H1 (cell line): ENCODE results near the gene TBX15. TPM values are rescaled to one million over a fixed set of nuclear protein-coding genes. Genes with fewer than 3 reads are reported as not detected.

ENCODE experiments used
- CTCF ChIA-PET: fragments of 300-600 bp; sonication (Branson Sonifier 250); formaldehyde crosslinking; loops from one replicate; lab custom pipeline; 2021; ENCODE audit not compliant: partially characterized antibody; lab: Charles Lee
- POLR2A ChIA-PET: fragments of 300-600 bp; sonication (Branson Sonifier 250); formaldehyde crosslinking; loops from one replicate; lab custom pipeline; 2021; ENCODE audit warnings: inconsistent platforms; ENCODE audit not compliant: partially characterized antibody; lab: Charles Lee
- DNase-seq, 2 experiments: peaks; one replicate each; pipeline versions ENCODE4 v3.0.0 to v3.0.0-alpha.2; 2010 to 2022; ENCODE audit warnings: low spot score in 2 of 2, low read depth in 1 of 2, mixed read lengths in 1 of 2
- FAIRE-seq: peaks from 2 replicates; lab custom pipeline; 2011; peaks lifted over from hg19 to GRCh38; lab: Jason Lieb, UNC
- H2AFZ ChIP-seq: 2 replicates; pipeline ENCODE4 v1.8.1; 2012; ENCODE audit warnings: low read length, inconsistent platforms
- H2AK5ac ChIP-seq: 2 replicates; pipeline ENCODE4 v1.6.1; 2013; ENCODE audit warnings: low read depth, low read length
- H2BK120ac ChIP-seq: replicated peaks from 2 replicates; pipeline ENCODE3; 2013; ENCODE audit warnings: low read depth, low read length, inconsistent platforms
- H2BK12ac ChIP-seq: 2 replicates; pipeline ENCODE4 v1.6.1; 2013; ENCODE audit warnings: low read depth, low read length
- H2BK15ac ChIP-seq: 2 replicates; pipeline ENCODE4 v1.6.1; 2013; ENCODE audit warnings: low read length
- H2BK20ac ChIP-seq: 2 replicates; pipeline ENCODE4 v1.6.1; 2013; ENCODE audit warnings: low read length
- H2BK5ac ChIP-seq: 2 replicates; pipeline ENCODE4 v1.6.1; 2013; ENCODE audit warnings: low read depth, low read length
- H3K14ac ChIP-seq: 2 replicates; pipeline ENCODE4 v1.6.1; 2013; ENCODE audit warnings: inconsistent platforms; ENCODE audit not compliant: insufficient read length
- H3K18ac ChIP-seq: 2 replicates; pipeline ENCODE4 v1.6.1; 2013; ENCODE audit warnings: low read length; ENCODE audit errors: extremely low read depth
- H3K23ac ChIP-seq: 2 replicates; pipeline ENCODE4 v1.6.1; 2013; ENCODE audit warnings: inconsistent platforms; ENCODE audit not compliant: insufficient read length
- H3K23me2 ChIP-seq: 2 replicates; pipeline ENCODE4 v1.6.1; 2013; ENCODE audit warnings: low read depth, low read length
- H3K27ac ChIP-seq: 2 replicates; pipeline ENCODE4 v1.6.1; 2011; ENCODE audit warnings: low read depth, low read length, inconsistent platforms
- H3K27me3 ChIP-seq, 4 experiments: replicated peaks in 1 of 4; 1 replicate in 1 of 4; 2 replicates in 3 of 4; pipeline versions ENCODE4 v1.6.1 to v1.8.1; 2011 to 2013; ENCODE audit warnings: low read length in 3 of 4, mild to moderate bottlenecking in 3 of 4, inconsistent platforms in 2 of 4, mixed read lengths in 2 of 4, moderate library complexity in 1 of 4; ENCODE audit not compliant: control insufficient read depth in 3 of 4, insufficient read depth in 3 of 4; ENCODE audit errors: extremely low read depth in 1 of 4
- H3K36me3 ChIP-seq, 4 experiments: 2 replicates each; pipeline versions ENCODE4 v1.6.1 to v1.8.1; 2011 to 2013; ENCODE audit warnings: mild to moderate bottlenecking in 4 of 4, low read length in 3 of 4, moderate library complexity in 2 of 4, control low read depth in 1 of 4, inconsistent platforms in 1 of 4; ENCODE audit not compliant: insufficient read depth in 4 of 4, control insufficient read depth in 2 of 4
- H3K4ac ChIP-seq: replicated peaks from 2 replicates; pipeline ENCODE3; 2013; ENCODE audit warnings: low read length, low read depth, mixed read lengths, inconsistent platforms; ENCODE audit not compliant: insufficient read length
- H3K4me1 ChIP-seq, 4 experiments: replicated peaks in 1 of 4; 1 replicate in 1 of 4; 2 replicates in 3 of 4; pipeline versions ENCODE4 v1.6.1 to v1.8.1; 2011 to 2013; ENCODE audit warnings: low read length in 3 of 4, inconsistent platforms in 2 of 4, mixed read lengths in 1 of 4; ENCODE audit not compliant: insufficient read depth in 4 of 4, control insufficient read depth in 3 of 4
- H3K4me2 ChIP-seq, 2 experiments: 2 replicates each; pipeline versions ENCODE4 v1.6.1 to v1.8.1; 2011 to 2013; ENCODE audit warnings: low read depth in 2 of 2, low read length in 2 of 2, control low read depth in 1 of 2, inconsistent platforms in 1 of 2, mild to moderate bottlenecking in 1 of 2; ENCODE audit not compliant: insufficient read depth in 1 of 2
- H3K4me3 ChIP-seq, 4 experiments: fragments of 200-600, 300-600 bp in 1 of 4; sonication (generic), shearing (Covaris generic), sonication (Bioruptor Twin) in 1 of 4; 2 replicates each; pipeline versions ENCODE4 v1.5.1 to v1.8.1; 2011 to 2016; ENCODE audit warnings: low read length in 4 of 4, low read depth in 3 of 4, control low read depth in 2 of 4, inconsistent platforms in 2 of 4, mild to moderate bottlenecking in 2 of 4, mixed read lengths in 1 of 4, moderate library complexity in 1 of 4; ENCODE audit not compliant: insufficient read depth in 2 of 4; ENCODE audit errors: extremely low read depth in 1 of 4
- H3K56ac ChIP-seq: replicated peaks from 2 replicates; pipeline ENCODE3; 2013; ENCODE audit warnings: low read depth, mild to moderate bottlenecking, mixed read lengths, low read length, inconsistent platforms; ENCODE audit not compliant: insufficient read length
- H3K79me1 ChIP-seq: 2 replicates; pipeline ENCODE4 v1.6.1; 2013; ENCODE audit warnings: low read depth, low read length, control low read depth
- H3K79me2 ChIP-seq, 2 experiments: 2 replicates each; pipeline versions ENCODE4 v1.6.1 to v1.8.1; 2012 to 2013; ENCODE audit warnings: low read length in 2 of 2, mild to moderate bottlenecking in 2 of 2, inconsistent platforms in 1 of 2; ENCODE audit not compliant: insufficient read depth in 2 of 2, control insufficient read depth in 1 of 2
- H3K9ac ChIP-seq, 4 experiments: replicated peaks in 1 of 4; 1 replicate in 1 of 4; 2 replicates in 3 of 4; pipeline versions ENCODE4 v1.6.1 to v1.8.1; 2011 to 2013; ENCODE audit warnings: low read depth in 3 of 4, low read length in 3 of 4, control low read depth in 2 of 4, mild to moderate bottlenecking in 2 of 4, moderate library complexity in 2 of 4, inconsistent platforms in 1 of 4; ENCODE audit errors: extremely low read depth in 1 of 4
- H3K9me3 ChIP-seq, 2 experiments: 2 replicates each; pipeline versions ENCODE4 v1.6.1 to v1.8.1; 2012 to 2013; ENCODE audit warnings: mild to moderate bottlenecking in 2 of 2, moderate library complexity in 2 of 2, control low read depth in 1 of 2, inconsistent platforms in 1 of 2, low read depth in 1 of 2, low read length in 1 of 2, mixed read lengths in 1 of 2; ENCODE audit not compliant: insufficient read depth in 2 of 2
- H4K20me1 ChIP-seq, 2 experiments: replicated peaks in 1 of 2; 2 replicates each; pipeline versions ENCODE3 to v1.8.1; 2011 to 2013; ENCODE audit warnings: inconsistent platforms in 2 of 2, low read length in 2 of 2, mild to moderate bottlenecking in 1 of 2; ENCODE audit not compliant: insufficient read depth in 2 of 2, control insufficient read depth in 1 of 2
- H4K5ac ChIP-seq: 2 replicates; pipeline ENCODE4 v1.6.1; 2013; ENCODE audit warnings: low read length, low read depth, mixed read lengths, inconsistent platforms; ENCODE audit not compliant: insufficient read length
- H4K8ac ChIP-seq: 2 replicates; pipeline ENCODE4 v1.8.0; 2013; ENCODE audit warnings: mild to moderate bottlenecking, moderate library complexity, low read length, inconsistent platforms; ENCODE audit not compliant: insufficient read depth; ENCODE audit errors: extremely low read depth
- H4K91ac ChIP-seq: replicated peaks from 2 replicates; pipeline ENCODE3; 2013; ENCODE audit warnings: low read length, mixed read lengths, inconsistent platforms; ENCODE audit not compliant: insufficient read length
- WGBS, 2 experiments: shearing (Covaris generic) in 1 of 2; methylation state at CpG; one replicate each; pipeline versions ENCODE4 v1.1.6 to v1.1.7; 2013 to 2015; ENCODE audit warnings: low lambda C conversion rate in 2 of 2, mixed read lengths in 2 of 2, inconsistent platforms in 1 of 2, low coverage in 1 of 2, missing lambda C conversion rate in 1 of 2; ENCODE audit not compliant: insufficient replicate concordance in 2 of 2, insufficient coverage in 1 of 2, insufficient read length in 1 of 2; ENCODE audit errors: extremely low coverage in 1 of 2, missing lambda C conversion rate in 1 of 2; 5-methylcytosine and 5-hydroxymethylcytosine counted together
- polyA plus RNA-seq, 7 experiments: library from polyadenylated mRNA; depleted of rRNA in 3 of 7; stranded (reverse) in 5 of 7; unstranded in 2 of 7; fragments of >200 nt in 5 of 7; fragments of 200-250 nt in 2 of 7; gene quantifications; 1 replicate in 5 of 7; 2 replicates in 1 of 7; 4 replicates in 1 of 7; pipeline versions ENCODE4 v1.2.1 to v1.2.3, GENCODE V29; 2011 to 2013; ENCODE audit warnings: missing spikeins in 2 of 7, mixed read lengths in 2 of 7
- total RNA-seq: library from RNA; stranded (reverse); fragmentation: NEBNext Ultra II Directional; extraction: Animal tissue kit (Norgen Biotek cat#: 25700); gene quantifications from 2 replicates; pipeline ENCODE4 v1.2.1, GENCODE V29; 2021

TBX15 gene
- total and polyA plus RNA-seq, 2 of the 8 experiments (the other 6 are each of a cell fraction or from before 2014, with no cell fraction given): 0.14 to 0.24 TPM

- CTCF ChIA-PET: interaction anchor here (0.8 to 2.3 kb wide), 6 partner anchors 11 to 90 kb away, joined by 3 to 12 read pairs (median 5); no protein-coding TSS in a partner anchor
- 78% methylated on average over 2 of the region's 2 CpGs; no CpG with 5 or more reads in 1 of the 2 experiments for WGBS, 2 experiments
- FAIRE-seq: no peak
These were observed 59.2 kb downstream of the TBX15 start for GRCh38 chr1:118928739-118929554.

More at GRCh38 chr1:118928739-118929554, 59.2 kb downstream of the TBX15 start:
- H2BK120ac ChIP-seq: no peak overlapping the region
- no peaks in the 10 kb centered on the region for H3K79me1 ChIP-seq
- H3K4me2 ChIP-seq: no peak overlapping the region
- no peak overlapping the region for H4K91ac ChIP-seq
- no peak overlapping the region for H3K9ac ChIP-seq
- H3K23me2 ChIP-seq: no peaks in the 10 kb centered on the region
- no peak overlapping the region for H3K4me3 ChIP-seq
- H2AFZ ChIP-seq: no peak overlapping the region
- H3K4me1 ChIP-seq: no peaks in the 10 kb centered on the region; a peak in 1 of 7 replicates
- no peak overlapping the region for H3K27ac ChIP-seq
- no peak overlapping the region for H4K8ac ChIP-seq
- H4K5ac ChIP-seq: no peak overlapping the region
- no peak overlapping the region for H3K4ac ChIP-seq
- POLR2A ChIA-PET: no interaction called here
- no peaks in the 10 kb centered on the region for H3K27me3 ChIP-seq
- no peaks in the 10 kb centered on the region for H4K20me1 ChIP-seq
- H2BK20ac ChIP-seq: no peak overlapping the region
- H3K79me2 ChIP-seq: no peaks in the 10 kb centered on the region
- H3K9me3 ChIP-seq: no peaks in the 10 kb centered on the region
- H2BK5ac ChIP-seq: no peak overlapping the region
- H2BK15ac ChIP-seq: no peak overlapping the region
- H3K14ac ChIP-seq: no peak overlapping the region
- H3K23ac ChIP-seq: no peak overlapping the region
- H3K56ac ChIP-seq: no peak overlapping the region
- no peaks in the 10 kb centered on the region for H3K36me3 ChIP-seq
- no peak overlapping the region for H2BK12ac ChIP-seq
- no peak overlapping the region for H2AK5ac ChIP-seq
- H3K18ac ChIP-seq: no peak overlapping the region
- peak in 1 of 2 experiments; percentile 51 for DNase-seq
